Measurements from ENCODE around the gene INHBB.

- TF ChIP-seq TAF1 (IDR thresholded peaks at IDR 0.05; ENCODE audit: borderline replicate concordance, low read depth, low read length) (no peak), POLR2AphosphoS5 (IDR thresholded peaks at IDR 0.05; ENCODE audit: low read depth, low read length) (no peak), POLR2A (IDR thresholded peaks at IDR 0.05; ENCODE audit: low read depth, low read length) (no peak)
Measured at GRCh38 chr2:120316071-120316470, 29.9 kb upstream of the INHBB start.
